Testis (tissue), 3 donors: Measurements from ENCODE around the gene SYT13. TPM values are rescaled to one million over a fixed set of nuclear protein-coding genes. Genes with fewer than 3 reads are reported as not detected.

Experiments
- DNase-seq: peaks from one replicate; pipeline ENCODE4 v3.0.0-alpha.2; 2019
- H3K27ac ChIP-seq, 2 donors: fragments of 200-600 bp; sonication (generic); one replicate each; pipeline ENCODE4 v1.5.1; 2019
- H3K27me3 ChIP-seq: fragments of 200-600 bp; sonication (generic); one replicate; pipeline ENCODE4 v1.5.1; 2019
- H3K36me3 ChIP-seq: fragments of 200-600 bp; sonication (generic); one replicate; pipeline ENCODE4 v1.5.1; 2017; ENCODE audit warnings: low read depth; ENCODE audit errors: missing control alignments
- H3K4me1 ChIP-seq: fragments of 200-600 bp; sonication (generic); one replicate; pipeline ENCODE4 v1.5.1; 2019
- H3K4me3 ChIP-seq, 2 donors: fragments of 200-600 bp; sonication (generic); one replicate each; pipeline ENCODE4 v1.5.1; 2017 to 2019
- H3K9me3 ChIP-seq: fragments of 200-600 bp; sonication (generic); one replicate; pipeline ENCODE4 v1.5.1; 2017
- POLR2A ChIP-seq: fragments of 450-650 bp; IDR thresholded peaks from one replicate; pipeline ENCODE4 v1.6.1; 2017; ENCODE audit warnings: antibody characterized with exemption, mild to moderate bottlenecking, moderate library complexity
- WGBS, 2 donors: methylation state at CpG; one replicate each; pipeline ENCODE4 v1.1.5; 2018; 5-methylcytosine and 5-hydroxymethylcytosine counted together
- intact Hi-C: fragments of 100-400 bp; cut with DNase I; formaldehyde crosslinking; loops from one replicate; pipeline ENCODE4 v1.15.1; 2023; ENCODE audit warnings: low total_unique reads
- polyA plus RNA-seq: library from polyadenylated mRNA; stranded (reverse); fragments of 350-450 nt; fragmentation: Illumina TruSeq; extraction: RNeasy Lipid Tissue Mini Kit (QIAGEN cat#74804); gene quantifications from one replicate; pipeline ENCODE4 v1.2.3, GENCODE V29; 2014; ENCODE audit warnings: low read depth, low replicate concordance; ENCODE audit not compliant: insufficient read depth
- total RNA-seq, 2 donors: library from RNA; depleted of rRNA; stranded (reverse); fragments of >200 nt; gene quantifications; one replicate each; pipeline ENCODE4 v1.2.3, GENCODE V29; 2016
- TF ChIP-seq, protein P1 (sequence below), 3 experiments: fragments of 450-650 bp in 2 of 3; fragments of 200-600 bp in 1 of 3; sonication (generic) in 1 of 3; IDR thresholded peaks; one replicate each; pipeline ENCODE4 v1.5.1; 2016 to 2019; ENCODE audit warnings: antibody characterized with exemption in 3 of 3, mild to moderate bottlenecking in 2 of 3, moderate library complexity in 1 of 3

Gene SYT13
- total and polyA plus RNA-seq, 3 donors from 2014 or later = 0.68 to 3.3 (median 1.4) TPM

DNA sequence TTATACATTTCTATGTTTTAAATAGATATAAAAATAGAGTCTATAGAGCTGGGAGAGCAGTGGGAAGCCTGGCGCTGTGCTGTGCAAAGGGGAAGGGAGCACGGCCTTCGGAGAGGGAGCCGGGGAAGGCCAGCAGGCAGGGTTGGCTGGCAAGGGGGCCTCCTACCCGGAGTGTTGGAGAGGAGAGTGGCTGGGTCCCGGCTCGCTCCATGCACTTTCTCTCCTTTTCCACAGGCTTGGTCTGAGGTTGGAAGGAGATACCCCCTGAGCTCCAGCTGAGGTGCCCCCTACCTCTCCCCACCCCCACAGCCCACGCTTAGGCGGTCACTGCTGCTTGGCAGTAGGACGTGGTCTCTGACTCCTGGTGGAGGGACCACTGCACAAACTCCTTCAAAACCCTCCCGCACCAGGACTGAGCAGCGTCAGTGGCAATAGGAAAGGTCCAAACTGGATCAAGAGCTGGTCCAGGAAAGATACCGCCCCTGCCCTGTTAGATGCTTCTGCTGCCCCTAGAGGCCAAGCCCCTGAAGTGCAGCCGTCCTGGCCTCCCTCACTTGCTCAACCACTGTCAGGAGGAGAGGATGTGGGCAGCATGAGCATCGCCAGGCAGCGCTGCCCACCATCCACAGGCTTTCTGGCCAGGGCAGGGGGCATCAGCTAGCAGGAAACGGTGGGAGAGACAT lies 52.9 kb downstream of the SYT13 start:
- WGBS, 2 donors = 74 to 77% methylated on average over 9 to 15 of the region's 17 CpGs
- Histone ChIP-seq H3K27ac (no peak overlapping the region), H3K27me3 (no peaks in the 10 kb centered on the region), H3K36me3 (no peaks in the 10 kb centered on the region), H3K9me3 (no peaks in the 10 kb centered on the region), H3K4me3 (no peak overlapping the region), H3K4me1 (no peaks in the 10 kb centered on the region)
- TF ChIP-seq POLR2A = no peak
- TF ChIP-seq, protein P1, sequence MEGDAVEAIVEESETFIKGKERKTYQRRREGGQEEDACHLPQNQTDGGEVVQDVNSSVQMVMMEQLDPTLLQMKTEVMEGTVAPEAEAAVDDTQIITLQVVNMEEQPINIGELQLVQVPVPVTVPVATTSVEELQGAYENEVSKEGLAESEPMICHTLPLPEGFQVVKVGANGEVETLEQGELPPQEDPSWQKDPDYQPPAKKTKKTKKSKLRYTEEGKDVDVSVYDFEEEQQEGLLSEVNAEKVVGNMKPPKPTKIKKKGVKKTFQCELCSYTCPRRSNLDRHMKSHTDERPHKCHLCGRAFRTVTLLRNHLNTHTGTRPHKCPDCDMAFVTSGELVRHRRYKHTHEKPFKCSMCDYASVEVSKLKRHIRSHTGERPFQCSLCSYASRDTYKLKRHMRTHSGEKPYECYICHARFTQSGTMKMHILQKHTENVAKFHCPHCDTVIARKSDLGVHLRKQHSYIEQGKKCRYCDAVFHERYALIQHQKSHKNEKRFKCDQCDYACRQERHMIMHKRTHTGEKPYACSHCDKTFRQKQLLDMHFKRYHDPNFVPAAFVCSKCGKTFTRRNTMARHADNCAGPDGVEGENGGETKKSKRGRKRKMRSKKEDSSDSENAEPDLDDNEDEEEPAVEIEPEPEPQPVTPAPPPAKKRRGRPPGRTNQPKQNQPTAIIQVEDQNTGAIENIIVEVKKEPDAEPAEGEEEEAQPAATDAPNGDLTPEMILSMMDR (IDR thresholded peaks at IDR 0.05) = peak; percentile 31 to 83 (median 37)
- intact Hi-C loops = loop anchor here (10.0 kb wide), 1 partner anchor 48 kb away; no protein-coding TSS in a partner anchor
- DNase-seq = peak; percentile 77

DNA sequence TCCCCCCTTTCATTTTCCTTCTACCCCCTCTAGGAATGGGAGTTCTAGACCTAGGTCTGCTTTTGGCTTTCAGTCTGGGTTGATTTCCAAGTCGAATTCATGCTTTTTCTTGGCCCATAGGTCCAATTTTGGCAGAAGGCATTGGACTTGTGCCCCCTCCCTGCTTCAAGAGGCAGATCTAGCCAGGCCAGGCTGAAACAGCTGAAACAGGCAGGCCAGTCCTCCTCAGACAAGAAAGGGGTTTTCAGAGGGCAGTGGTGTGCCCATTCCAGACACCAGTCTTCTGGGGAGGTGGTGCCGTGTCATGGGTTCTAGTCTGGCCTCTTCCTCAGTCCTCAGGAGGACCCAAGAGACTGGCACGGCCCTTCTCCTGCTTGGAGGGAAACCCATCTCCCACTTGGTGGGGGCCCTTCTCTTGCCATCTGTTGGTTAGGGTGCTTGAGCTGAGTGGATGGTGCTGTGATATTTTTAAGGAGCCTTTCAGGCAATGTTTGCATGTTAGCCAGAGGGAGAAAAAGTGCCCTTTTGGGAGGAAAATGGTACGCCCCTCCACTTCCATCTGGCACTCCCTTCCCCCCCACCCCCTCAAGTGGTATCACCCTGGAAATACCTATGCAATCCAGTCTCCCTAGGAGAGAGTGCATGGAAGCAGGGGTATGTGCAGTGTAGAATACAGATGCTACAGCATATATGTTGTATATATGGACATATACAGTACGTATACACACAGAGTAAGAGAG lies 53.6 kb downstream of the SYT13 start:
- H3K27me3 ChIP-seq = no peaks in the 10 kb centered on the region
- H3K4me1 ChIP-seq = no peaks in the 10 kb centered on the region
- DNase-seq = no peak
- H3K9me3 ChIP-seq = no peaks in the 10 kb centered on the region
- no peak overlapping the region for H3K4me3 ChIP-seq
- no peak overlapping the region for H3K27ac ChIP-seq
- no peak for TF ChIP-seq POLR2A
- TF ChIP-seq, protein P1 (IDR thresholded peaks at IDR 0.05) = no peak
- H3K36me3 ChIP-seq = no peaks in the 10 kb centered on the region
- intact Hi-C loops = loop anchor here (10.0 kb wide), 1 partner anchor 48 kb away; no protein-coding TSS in a partner anchor
- WGBS, 2 donors = 85 to 91% methylated on average over 4 to 5 of the region's 5 CpGs

DNA sequence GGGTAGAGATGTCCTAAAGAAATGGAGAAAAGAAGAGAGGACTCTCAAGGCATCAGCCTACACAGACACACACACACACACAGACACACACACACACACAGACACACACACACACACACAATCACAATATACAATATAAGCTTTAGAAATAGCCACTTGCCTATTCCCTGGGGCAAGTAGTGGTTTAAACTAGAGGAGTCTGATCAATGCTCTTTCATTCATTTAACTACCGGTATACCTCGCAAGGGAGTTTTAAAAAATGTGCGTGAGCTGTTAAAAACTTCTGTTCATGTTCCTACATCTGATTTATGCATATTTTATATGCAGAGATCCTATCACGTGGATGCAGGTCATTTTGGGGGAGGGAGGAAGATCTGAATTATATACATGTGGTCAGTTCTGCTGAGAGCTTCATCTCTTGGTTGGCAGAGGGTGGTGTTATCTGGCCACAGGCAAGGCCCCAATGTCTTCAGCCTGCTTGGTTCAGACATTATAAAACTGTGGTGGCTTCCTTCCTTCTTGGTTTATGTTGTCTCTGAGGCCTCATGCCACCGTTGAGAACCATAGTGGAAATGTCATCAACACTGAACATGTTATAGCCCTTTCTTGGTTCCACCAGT lies 56.6 kb downstream of the SYT13 start:
- 91 to 93% methylated on average over 5 of the region's 5 CpGs for WGBS, 2 donors
- H3K27me3 ChIP-seq = no peaks in the 10 kb centered on the region
- DNase-seq = no peak
- intact Hi-C loops = loop anchor here (10.0 kb wide), 1 partner anchor 45 kb away; no protein-coding TSS in a partner anchor
- H3K27ac ChIP-seq = no peak overlapping the region
- no peaks in the 10 kb centered on the region for H3K4me1 ChIP-seq
- no peaks in the 10 kb centered on the region for H3K36me3 ChIP-seq
- H3K9me3 ChIP-seq = no peaks in the 10 kb centered on the region
- TF ChIP-seq, protein P1 (IDR thresholded peaks at IDR 0.05) = no peak
- no peak for TF ChIP-seq POLR2A
- no peak overlapping the region for H3K4me3 ChIP-seq

DNA sequence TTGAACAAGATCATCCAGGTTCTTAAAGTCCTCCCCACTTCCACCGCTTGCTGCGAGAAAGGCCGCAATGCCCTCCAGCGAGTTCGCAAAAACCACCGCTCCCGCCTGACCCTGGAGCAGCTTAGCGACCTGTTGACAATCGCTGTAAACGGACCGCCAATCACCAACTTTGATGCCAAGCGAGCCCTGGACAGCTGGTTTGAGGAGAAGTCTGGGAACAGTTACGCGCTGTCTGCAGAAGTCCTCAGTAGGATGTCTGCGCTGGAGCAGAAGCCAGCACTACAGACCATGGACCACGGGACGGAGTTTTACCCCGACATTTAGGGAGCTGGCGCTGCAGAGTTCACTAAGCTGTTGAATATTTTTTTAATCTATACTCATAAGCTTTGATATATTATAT lies 58.3 kb downstream of the SYT13 start:
- Histone ChIP-seq H3K4me1 (no peaks in the 10 kb centered on the region), H3K9me3 (no peaks in the 10 kb centered on the region), H3K27ac (no peak overlapping the region), H3K27me3 (no peaks in the 10 kb centered on the region), H3K4me3 (no peak overlapping the region), H3K36me3 (no peaks in the 10 kb centered on the region)
- no peak for DNase-seq
- TF ChIP-seq POLR2A = no peak
- TF ChIP-seq, protein P1 (IDR thresholded peaks at IDR 0.05) = no peak
- WGBS, 2 donors = 91 to 97% methylated on average over 19 of the region's 19 CpGs
- intact Hi-C loops = no loop called here
